ENCODE measurements around the gene ADM2. TPM values are rescaled to one million over a fixed set of nuclear protein-coding genes. Genes with fewer than 3 reads are reported as not detected.

The ADM2 gene
- total RNA-seq, 1 experiment from 2014 or later = 10.9 TPM

DNA sequence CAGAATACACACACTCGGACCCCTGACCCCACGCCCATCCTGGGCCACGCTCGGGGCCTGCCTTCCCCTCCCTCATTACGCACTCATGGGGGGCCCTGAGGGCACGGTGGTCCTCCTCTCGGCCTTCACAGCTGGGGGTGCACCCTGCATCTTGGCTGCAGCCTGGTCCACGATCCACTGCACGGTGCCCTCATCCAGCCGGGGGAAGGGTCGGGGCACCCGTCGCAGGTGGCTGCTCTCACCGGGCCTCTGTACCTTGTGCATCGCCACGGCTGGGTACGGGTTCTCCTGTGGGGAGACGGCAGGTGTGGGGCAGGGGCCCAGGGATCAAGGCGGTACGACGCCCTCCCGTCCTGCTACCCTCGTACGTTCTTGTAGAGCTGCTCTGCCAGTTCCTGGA, 16.9 kb upstream of the ADM2 start:
- peaks cover 36% of the 10 kb centered on the region for H3K36me3 Mint-ChIP-seq
- H3K27me3 Mint-ChIP-seq (ENCODE audit: low read depth) = no peaks in the 10 kb centered on the region; the same call in 1 of the 2 replicates
- H3K4me1 Mint-ChIP-seq = no peaks in the 10 kb centered on the region
- H3K4me3 Mint-ChIP-seq = no peak overlapping the region
- POLR2A ChIA-PET = interaction anchor here (0.6 kb wide), 1 partner anchor 68 kb away, joined by 3 read pairs; no protein-coding TSS in a partner anchor
- no peak for DNase-seq (ENCODE audit: low spot score)
- no peak for TF ChIP-seq ZBTB43 (CRISPR knock-in tag; IDR thresholded peaks at IDR 0.05)
- TF ChIP-seq TCF7 (CRISPR knock-in tag; IDR thresholded peaks at IDR 0.05; ENCODE audit: low read depth) = no peak
- no peak for TF ChIP-seq IRF1 (CRISPR knock-in tag; IDR thresholded peaks at IDR 0.05)
- no peak for TF ChIP-seq ZNF263 (CRISPR knock-in tag; IDR thresholded peaks at IDR 0.05; ENCODE audit: low read depth)
- TF ChIP-seq ZNF121 (CRISPR knock-in tag; IDR thresholded peaks at IDR 0.05) = no peak
- TF ChIP-seq, protein P1, sequence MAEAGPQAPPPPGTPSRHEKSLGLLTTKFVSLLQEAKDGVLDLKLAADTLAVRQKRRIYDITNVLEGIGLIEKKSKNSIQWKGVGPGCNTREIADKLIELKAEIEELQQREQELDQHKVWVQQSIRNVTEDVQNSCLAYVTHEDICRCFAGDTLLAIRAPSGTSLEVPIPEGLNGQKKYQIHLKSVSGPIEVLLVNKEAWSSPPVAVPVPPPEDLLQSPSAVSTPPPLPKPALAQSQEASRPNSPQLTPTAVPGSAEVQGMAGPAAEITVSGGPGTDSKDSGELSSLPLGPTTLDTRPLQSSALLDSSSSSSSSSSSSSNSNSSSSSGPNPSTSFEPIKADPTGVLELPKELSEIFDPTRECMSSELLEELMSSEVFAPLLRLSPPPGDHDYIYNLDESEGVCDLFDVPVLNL (CRISPR knock-in tag; IDR thresholded peaks at IDR 0.05; ENCODE audit: borderline replicate concordance, low read depth) = no peak
- TF ChIP-seq, protein P2, sequence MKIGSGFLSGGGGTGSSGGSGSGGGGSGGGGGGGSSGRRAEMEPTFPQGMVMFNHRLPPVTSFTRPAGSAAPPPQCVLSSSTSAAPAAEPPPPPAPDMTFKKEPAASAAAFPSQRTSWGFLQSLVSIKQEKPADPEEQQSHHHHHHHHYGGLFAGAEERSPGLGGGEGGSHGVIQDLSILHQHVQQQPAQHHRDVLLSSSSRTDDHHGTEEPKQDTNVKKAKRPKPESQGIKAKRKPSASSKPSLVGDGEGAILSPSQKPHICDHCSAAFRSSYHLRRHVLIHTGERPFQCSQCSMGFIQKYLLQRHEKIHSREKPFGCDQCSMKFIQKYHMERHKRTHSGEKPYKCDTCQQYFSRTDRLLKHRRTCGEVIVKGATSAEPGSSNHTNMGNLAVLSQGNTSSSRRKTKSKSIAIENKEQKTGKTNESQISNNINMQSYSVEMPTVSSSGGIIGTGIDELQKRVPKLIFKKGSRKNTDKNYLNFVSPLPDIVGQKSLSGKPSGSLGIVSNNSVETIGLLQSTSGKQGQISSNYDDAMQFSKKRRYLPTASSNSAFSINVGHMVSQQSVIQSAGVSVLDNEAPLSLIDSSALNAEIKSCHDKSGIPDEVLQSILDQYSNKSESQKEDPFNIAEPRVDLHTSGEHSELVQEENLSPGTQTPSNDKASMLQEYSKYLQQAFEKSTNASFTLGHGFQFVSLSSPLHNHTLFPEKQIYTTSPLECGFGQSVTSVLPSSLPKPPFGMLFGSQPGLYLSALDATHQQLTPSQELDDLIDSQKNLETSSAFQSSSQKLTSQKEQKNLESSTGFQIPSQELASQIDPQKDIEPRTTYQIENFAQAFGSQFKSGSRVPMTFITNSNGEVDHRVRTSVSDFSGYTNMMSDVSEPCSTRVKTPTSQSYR (CRISPR knock-in tag; IDR thresholded peaks at IDR 0.05) = no peak
- TF ChIP-seq, protein P3, sequence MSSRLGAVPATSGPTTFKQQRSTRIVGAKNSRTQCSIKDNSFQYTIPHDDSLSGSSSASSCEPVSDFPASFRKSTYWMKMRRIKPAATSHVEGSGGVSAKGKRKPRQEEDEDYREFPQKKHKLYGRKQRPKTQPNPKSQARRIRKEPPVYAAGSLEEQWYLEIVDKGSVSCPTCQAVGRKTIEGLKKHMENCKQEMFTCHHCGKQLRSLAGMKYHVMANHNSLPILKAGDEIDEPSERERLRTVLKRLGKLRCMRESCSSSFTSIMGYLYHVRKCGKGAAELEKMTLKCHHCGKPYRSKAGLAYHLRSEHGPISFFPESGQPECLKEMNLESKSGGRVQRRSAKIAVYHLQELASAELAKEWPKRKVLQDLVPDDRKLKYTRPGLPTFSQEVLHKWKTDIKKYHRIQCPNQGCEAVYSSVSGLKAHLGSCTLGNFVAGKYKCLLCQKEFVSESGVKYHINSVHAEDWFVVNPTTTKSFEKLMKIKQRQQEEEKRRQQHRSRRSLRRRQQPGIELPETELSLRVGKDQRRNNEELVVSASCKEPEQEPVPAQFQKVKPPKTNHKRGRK (CRISPR knock-in tag; IDR thresholded peaks at IDR 0.05; ENCODE audit: borderline replicate concordance) = no peak
- TF ChIP-seq MYBL2 (CRISPR knock-in tag; IDR thresholded peaks at IDR 0.05) = no peak
- TF ChIP-seq, protein P4, sequence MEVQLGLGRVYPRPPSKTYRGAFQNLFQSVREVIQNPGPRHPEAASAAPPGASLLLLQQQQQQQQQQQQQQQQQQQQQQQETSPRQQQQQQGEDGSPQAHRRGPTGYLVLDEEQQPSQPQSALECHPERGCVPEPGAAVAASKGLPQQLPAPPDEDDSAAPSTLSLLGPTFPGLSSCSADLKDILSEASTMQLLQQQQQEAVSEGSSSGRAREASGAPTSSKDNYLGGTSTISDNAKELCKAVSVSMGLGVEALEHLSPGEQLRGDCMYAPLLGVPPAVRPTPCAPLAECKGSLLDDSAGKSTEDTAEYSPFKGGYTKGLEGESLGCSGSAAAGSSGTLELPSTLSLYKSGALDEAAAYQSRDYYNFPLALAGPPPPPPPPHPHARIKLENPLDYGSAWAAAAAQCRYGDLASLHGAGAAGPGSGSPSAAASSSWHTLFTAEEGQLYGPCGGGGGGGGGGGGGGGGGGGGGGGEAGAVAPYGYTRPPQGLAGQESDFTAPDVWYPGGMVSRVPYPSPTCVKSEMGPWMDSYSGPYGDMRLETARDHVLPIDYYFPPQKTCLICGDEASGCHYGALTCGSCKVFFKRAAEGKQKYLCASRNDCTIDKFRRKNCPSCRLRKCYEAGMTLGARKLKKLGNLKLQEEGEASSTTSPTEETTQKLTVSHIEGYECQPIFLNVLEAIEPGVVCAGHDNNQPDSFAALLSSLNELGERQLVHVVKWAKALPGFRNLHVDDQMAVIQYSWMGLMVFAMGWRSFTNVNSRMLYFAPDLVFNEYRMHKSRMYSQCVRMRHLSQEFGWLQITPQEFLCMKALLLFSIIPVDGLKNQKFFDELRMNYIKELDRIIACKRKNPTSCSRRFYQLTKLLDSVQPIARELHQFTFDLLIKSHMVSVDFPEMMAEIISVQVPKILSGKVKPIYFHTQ (CRISPR knock-in tag; IDR thresholded peaks at IDR 0.05) = no peak
- TF ChIP-seq TEAD1 (CRISPR knock-in tag; IDR thresholded peaks at IDR 0.05) = no peak
- no peak for TF ChIP-seq ESRRA (CRISPR knock-in tag; IDR thresholded peaks at IDR 0.05; ENCODE audit: borderline replicate concordance)
- no peak overlapping the region for H3K27ac Mint-ChIP-seq
- CTCF ChIA-PET = no interaction called here
- H3K9me3 Mint-ChIP-seq = no peaks in the 10 kb centered on the region
- ATAC-seq = no peak

DNA sequence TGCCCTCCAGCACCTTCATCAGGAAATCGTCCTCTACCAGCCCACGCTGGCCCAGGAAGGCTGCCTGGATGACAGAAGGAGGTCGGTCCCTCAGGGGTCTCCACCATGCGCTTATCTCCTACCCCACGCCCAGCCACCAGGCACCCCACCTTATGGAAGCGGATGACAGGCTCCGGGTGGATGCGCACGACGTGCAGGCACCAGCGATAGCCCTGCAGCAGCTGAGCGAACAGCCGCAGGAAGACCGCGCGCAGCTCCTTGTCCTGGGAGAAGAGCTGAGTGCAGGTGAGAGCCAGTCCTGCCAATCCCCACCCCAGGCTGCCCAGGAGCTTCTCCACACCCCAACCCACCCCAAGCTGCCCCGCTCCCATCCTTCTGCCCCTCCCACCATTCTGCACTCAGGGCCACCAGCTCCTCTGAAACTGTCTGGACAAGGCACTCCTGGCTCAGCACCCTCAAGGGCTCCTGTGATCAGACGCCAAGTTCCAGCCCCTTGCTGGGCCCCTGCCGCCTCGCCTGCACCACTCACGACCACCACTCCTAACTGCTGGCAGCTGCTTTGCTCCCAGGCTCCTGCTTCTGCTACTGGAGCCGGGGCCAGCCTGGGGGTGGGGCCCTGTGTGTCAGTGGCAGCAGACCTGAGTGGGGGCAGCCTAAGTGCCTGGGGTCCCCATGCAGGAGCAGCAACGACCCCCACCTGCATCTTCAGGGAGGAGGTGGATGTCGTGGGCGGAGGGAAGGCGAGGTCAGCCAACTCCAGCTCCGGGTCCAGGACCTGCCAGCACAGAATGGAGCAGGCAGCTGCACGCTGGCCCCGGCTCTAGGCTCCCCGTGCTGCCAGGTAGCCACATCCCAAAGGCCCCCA, 16.0 kb upstream of the ADM2 start:
- no peak overlapping the region for H3K27ac Mint-ChIP-seq
- ATAC-seq (no peak), DNase-seq (ENCODE audit: low spot score) (no peak)
- no peaks in the 10 kb centered on the region for H3K9me3 Mint-ChIP-seq
- ChIA-PET POLR2A (no interaction called here), CTCF (interaction anchor here (0.6 kb wide), 1 partner anchor 204 kb away, joined by 3 read pairs; the partner anchor contains the start of gene MAPK12)
- peaks cover 3% of the 10 kb centered on the region for H3K4me1 Mint-ChIP-seq
- H3K27me3 Mint-ChIP-seq (ENCODE audit: low read depth) = no peaks in the 10 kb centered on the region; the same call in 1 of the 2 replicates
- TF ChIP-seq EMX1 (CRISPR knock-in tag; IDR thresholded peaks at IDR 0.05) = no peak
- peaks cover 34% of the 10 kb centered on the region for H3K36me3 Mint-ChIP-seq
- no peak overlapping the region for H3K4me3 Mint-ChIP-seq
